GM12878 (cell line): Measurements from ENCODE around the gene CGB5. TPM values are rescaled to one million over a fixed set of nuclear protein-coding genes. Genes with fewer than 3 reads are reported as not detected.
"Not testable (repeated sequence)": the region's sequence is repeated elsewhere in the genome, so short reads cannot be mapped to it uniquely, and the experiment has no call there.

Source experiments
- ATAC-seq: fragments of 200-7000 bp; cut with Tn5 transposase; 3 replicates; pipeline ENCODE4 v1.9.1; 2020; ENCODE audit warnings: mild to moderate bottlenecking, moderate library complexity
- BruUV-seq: library from RNA; stranded (reverse); fragments of 400-500 nt; replicated peaks from 2 replicates; lab custom pipeline; 2021; lab: Mats Ljungman, UMichigan
- CTCF ChIA-PET: fragments of 300-600 bp; sonication (Branson Sonifier 250); formaldehyde crosslinking; extraction: SDS; loops from one replicate; lab custom pipeline; 2021; ENCODE audit warnings: inconsistent platforms; lab: Yijun Ruan, JAX
- POLR2A ChIA-PET: fragments of 350-600 bp; formaldehyde crosslinking; extraction: SDS; loops from one replicate; lab custom pipeline; 2021; ENCODE audit warnings: inconsistent platforms; lab: Charles Lee
- RAD21 ChIA-PET: fragments of 300-600 bp; sonication (Branson Sonifier 250); formaldehyde crosslinking; loops from one replicate; lab custom pipeline; 2023; ENCODE audit warnings: antibody characterized with exemption; ENCODE audit not compliant: unreplicated experiment; lab: Charles Lee
- SMC1A ChIA-PET: fragments of 300-600 bp; sonication (Branson Sonifier 250); formaldehyde crosslinking; loops from one replicate; lab custom pipeline; 2023; ENCODE audit not compliant: unreplicated experiment, uncharacterized antibody; lab: Charles Lee
- DNase-seq: peaks from one replicate; pipeline ENCODE4 v3.0.0-alpha.2; 2011; ENCODE audit warnings: low read depth, low spot score
- FAIRE-seq: peaks from 3 replicates; lab custom pipeline; 2011; peaks lifted over from hg19 to GRCh38; lab: Jason Lieb, UNC
- H2AFZ ChIP-seq: 2 replicates; pipeline ENCODE4 v1.6.0; 2011; ENCODE audit warnings: low read depth, low read length, control low read depth; ENCODE audit not compliant: control insufficient read depth
- H3K27ac ChIP-seq: 2 replicates; pipeline ENCODE4 v1.5.1; 2011; ENCODE audit warnings: control low read depth; ENCODE audit not compliant: control insufficient read depth, insufficient read depth
- H3K27me3 ChIP-seq, 2 experiments: replicated peaks in 1 of 2; 2 replicates each; pipeline versions ENCODE4 v1.6.0 to v1.6.1; 2011; ENCODE audit warnings: low read length in 1 of 2; ENCODE audit not compliant: control insufficient read depth in 2 of 2, insufficient read depth in 2 of 2
- H3K36me3 ChIP-seq, 2 experiments: 2 replicates each; pipeline ENCODE4 v1.5.1; 2011; ENCODE audit warnings: low read length in 1 of 2; ENCODE audit not compliant: control insufficient read depth in 2 of 2, insufficient read depth in 2 of 2
- H3K4me1 ChIP-seq: 2 replicates; pipeline ENCODE4 v1.6.1; 2011; ENCODE audit warnings: mild to moderate bottlenecking, low read length, moderate library complexity, mixed read lengths; ENCODE audit not compliant: control insufficient read depth, insufficient read depth
- H3K4me2 ChIP-seq: 2 replicates; pipeline ENCODE4 v1.6.0; 2011; ENCODE audit warnings: control low read depth; ENCODE audit not compliant: control insufficient read depth, insufficient read depth
- H3K4me3 ChIP-seq: fragments of 200-600 bp; sonication (generic); 2 replicates; pipeline ENCODE4 v1.5.1; 2016
- H3K79me2 ChIP-seq: 2 replicates; pipeline ENCODE4 v1.6.0; 2011; ENCODE audit warnings: low read length; ENCODE audit not compliant: control insufficient read depth, insufficient read depth
- H3K9ac ChIP-seq: 2 replicates; pipeline ENCODE4 v1.8.0; 2011; ENCODE audit warnings: low read length, control low read depth, mixed read lengths; ENCODE audit not compliant: control insufficient read depth, insufficient read depth
- H3K9me3 ChIP-seq: replicated peaks from 3 replicates; pipeline ENCODE4 v1.5.1; 2011; ENCODE audit warnings: mild to moderate bottlenecking, low read length; ENCODE audit not compliant: control insufficient read depth, insufficient read depth
- H4K20me1 ChIP-seq: 2 replicates; pipeline ENCODE4 v1.6.0; 2011; ENCODE audit not compliant: control insufficient read depth, insufficient read depth
- ATF7 ChIP-seq: fragments of 450-650 bp; IDR thresholded peaks from 2 replicates; pipeline ENCODE4 v1.6.1; 2016; ENCODE audit warnings: low read depth, mild to moderate bottlenecking
- CREB1 ChIP-seq: IDR thresholded peaks from 2 replicates; pipeline ENCODE4 v1.6.1; 2012; ENCODE audit warnings: low read depth, mild to moderate bottlenecking, inconsistent platforms
- CREM ChIP-seq: IDR thresholded peaks from 2 replicates; pipeline ENCODE4 v1.6.1; 2014; ENCODE audit warnings: antibody characterized with exemption, low read depth
- NFYB ChIP-seq: IDR thresholded peaks from 2 replicates; pipeline ENCODE4 v1.6.1; 2011; ENCODE audit warnings: low read depth, mild to moderate bottlenecking, low read length, improper control_type of control experiment, moderate library complexity; ENCODE audit not compliant: insufficient read depth
- SREBF2 ChIP-seq: IDR thresholded peaks from 2 replicates; pipeline ENCODE4 v1.6.1; 2012; ENCODE audit warnings: mild to moderate bottlenecking, low read length
- WGBS: methylation state at CpG from one replicate; pipeline ENCODE4 v1.1.6; 2016; ENCODE audit warnings: low lambda C conversion rate; ENCODE audit not compliant: insufficient replicate concordance, insufficient coverage; ENCODE audit errors: missing lambda C conversion rate; 5-methylcytosine and 5-hydroxymethylcytosine counted together
- in situ Hi-C: fragments of 300-500 bp; cut with MboI; formaldehyde crosslinking; loops from 9 replicates; pipeline ENCODE4 v1.14.3; 2018; ENCODE audit warnings: mixed read lengths
- intact Hi-C: fragments of 100-400 bp; cut with micrococcal nuclease; formaldehyde crosslinking; loops from one replicate; pipeline ENCODE4 v1.14.2; 2022; ENCODE audit not compliant: unreplicated experiment
- polyA plus RNA-seq, 11 experiments: library from polyadenylated mRNA; depleted of rRNA in 4 of 11; unstranded in 6 of 11; stranded (reverse) in 5 of 11; fragments of >200 nt; fragmentation: Nextera tagmentation in 4 of 11; fragmentation: Illumina TruSeq in 1 of 11; extraction: Ambion mirVana in 4 of 11; extraction: Trizol in 1 of 11; gene quantifications; 1 replicate in 1 of 11; 2 replicates in 10 of 11; pipeline versions ENCODE4 v1.2.1 to v1.2.3, GENCODE V29; 2011 to 2016; ENCODE audit warnings: inconsistent platforms in 2 of 11, missing spikeins in 2 of 11, low read depth in 1 of 11
- total RNA-seq, 4 experiments: library from RNA; depleted of rRNA in 3 of 4; stranded (reverse); fragments of >200 nt in 3 of 4; fragmentation: Illumina TruSeq in 1 of 4; extraction: Trizol in 1 of 4; gene quantifications; 2 replicates each; pipeline versions ENCODE4 v1.2.1 to v1.2.3, GENCODE V29; 2013 to 2021
- TF ChIP-seq, protein P1 (sequence below), 3 experiments: IDR thresholded peaks in 2 of 3; conservative IDR thresholded peaks in 1 of 3; 2 replicates each; pipeline ENCODE4 v1.5.1; 2011; ENCODE audit warnings: low read depth in 3 of 3, low read length in 3 of 3, mild to moderate bottlenecking in 3 of 3, control low read depth in 2 of 3, moderate library complexity in 2 of 3, inconsistent platforms in 1 of 3, mixed read lengths in 1 of 3; ENCODE audit not compliant: control insufficient read depth in 2 of 3, insufficient read depth in 1 of 3; ENCODE audit errors: extremely low read depth in 1 of 3

Gene CGB5
- total and polyA plus RNA-seq, 10 of the 15 experiments (the other 5 are each of a cell fraction or from before 2014, with no cell fraction given) = not detected

DNA sequence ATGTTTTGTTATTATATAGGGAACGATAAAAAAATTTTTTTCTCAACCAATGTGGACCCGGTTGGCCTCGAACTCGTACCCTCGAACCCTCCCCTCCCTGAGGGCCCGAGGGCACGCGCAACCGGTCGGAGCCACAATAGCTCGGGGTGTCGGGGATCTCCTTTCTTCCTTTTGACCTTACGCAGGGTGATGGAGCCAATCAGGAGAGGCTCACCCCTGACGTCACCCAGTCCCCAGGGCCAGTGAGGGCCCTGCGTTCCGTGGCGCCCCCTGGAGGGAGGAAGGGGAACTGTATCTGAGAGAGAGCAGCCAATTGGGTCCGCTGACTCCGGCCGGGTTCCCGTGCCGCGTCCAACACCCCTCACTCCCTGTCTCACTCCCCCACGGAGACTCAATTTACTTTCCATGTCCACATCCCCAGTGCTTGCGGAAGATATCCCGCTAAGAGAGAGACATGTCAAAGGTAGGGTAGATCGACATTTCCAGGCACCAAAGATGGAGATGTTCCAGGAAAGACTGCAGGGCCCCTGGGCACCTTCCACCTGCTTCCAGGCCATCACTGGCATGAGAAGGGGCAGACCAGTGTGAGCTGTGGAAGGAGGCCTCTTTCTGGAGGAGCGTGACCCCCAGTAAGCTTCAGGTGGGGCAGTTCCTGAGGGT lies 11.9 kb upstream of the CGB5 start, which contains the start of gene CGB2:
Gene CGB2 (plus strand): TSS at position 249 of the 660 bp plus-strand sequence. CDS start 206 bp downstream, at position 455.
- H3K9me3 ChIP-seq, FAIRE-seq, H3K4me1 ChIP-seq, H3K9ac ChIP-seq, in situ Hi-C loops, H3K4me3 ChIP-seq, intact Hi-C loops, POLR2A ChIA-PET, H3K27me3 ChIP-seq, H3K4me2 ChIP-seq, H3K27ac ChIP-seq, H2AFZ ChIP-seq, H3K79me2 ChIP-seq, H4K20me1 ChIP-seq, BruUV-seq, H3K36me3 ChIP-seq, SMC1A ChIA-PET: not testable (repeated sequence)
- peak; percentile 25 for DNase-seq
- ChIA-PET RAD21 (interaction anchor here (1.2 kb wide), 1 partner anchor 38 kb away, joined by 3 read pairs; the partner anchor contains the start of genes GYS1 and RUVBL2), CTCF (interaction anchor here (1.4 kb wide), 1 partner anchor 38 kb away, joined by 5 read pairs; the partner anchor contains the start of genes GYS1 and RUVBL2)
- peak; percentile 77 for ATAC-seq
- TF ChIP-seq NFYB = 0 out of 2 replicates have a peak, but pooled peaks have one; percentile 22
- TF ChIP-seq ATF7 = peak; percentile 27; the same call in 1 of the 2 replicates
- peak; percentile 77 for TF ChIP-seq SREBF2
- peak; percentile 44; the same call in 1 of the 2 replicates for TF ChIP-seq CREB1
- TF ChIP-seq, protein P1, sequence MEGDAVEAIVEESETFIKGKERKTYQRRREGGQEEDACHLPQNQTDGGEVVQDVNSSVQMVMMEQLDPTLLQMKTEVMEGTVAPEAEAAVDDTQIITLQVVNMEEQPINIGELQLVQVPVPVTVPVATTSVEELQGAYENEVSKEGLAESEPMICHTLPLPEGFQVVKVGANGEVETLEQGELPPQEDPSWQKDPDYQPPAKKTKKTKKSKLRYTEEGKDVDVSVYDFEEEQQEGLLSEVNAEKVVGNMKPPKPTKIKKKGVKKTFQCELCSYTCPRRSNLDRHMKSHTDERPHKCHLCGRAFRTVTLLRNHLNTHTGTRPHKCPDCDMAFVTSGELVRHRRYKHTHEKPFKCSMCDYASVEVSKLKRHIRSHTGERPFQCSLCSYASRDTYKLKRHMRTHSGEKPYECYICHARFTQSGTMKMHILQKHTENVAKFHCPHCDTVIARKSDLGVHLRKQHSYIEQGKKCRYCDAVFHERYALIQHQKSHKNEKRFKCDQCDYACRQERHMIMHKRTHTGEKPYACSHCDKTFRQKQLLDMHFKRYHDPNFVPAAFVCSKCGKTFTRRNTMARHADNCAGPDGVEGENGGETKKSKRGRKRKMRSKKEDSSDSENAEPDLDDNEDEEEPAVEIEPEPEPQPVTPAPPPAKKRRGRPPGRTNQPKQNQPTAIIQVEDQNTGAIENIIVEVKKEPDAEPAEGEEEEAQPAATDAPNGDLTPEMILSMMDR (IDR thresholded peaks at IDR 0.05 in 2 of 3, conservative IDR thresholded peaks at IDR 0.05 in 1 of 3; ENCODE audit: control insufficient read depth in 2 of 3, extremely low read depth in 1 of 3, insufficient read depth in 1 of 3, low read depth in 3 of 3, low read length in 3 of 3) = peak in 2 of 3 experiments; percentile 12 to 43; a peak in 2 of 6 replicates
- 0 out of 2 replicates have a peak, but pooled peaks have one; percentile 18 for TF ChIP-seq CREM
- 33% methylated on average over 17 of the region's 28 CpGs for WGBS
